ENCODE results near the gene RASSF7.

The RASSF7 gene

DNA sequence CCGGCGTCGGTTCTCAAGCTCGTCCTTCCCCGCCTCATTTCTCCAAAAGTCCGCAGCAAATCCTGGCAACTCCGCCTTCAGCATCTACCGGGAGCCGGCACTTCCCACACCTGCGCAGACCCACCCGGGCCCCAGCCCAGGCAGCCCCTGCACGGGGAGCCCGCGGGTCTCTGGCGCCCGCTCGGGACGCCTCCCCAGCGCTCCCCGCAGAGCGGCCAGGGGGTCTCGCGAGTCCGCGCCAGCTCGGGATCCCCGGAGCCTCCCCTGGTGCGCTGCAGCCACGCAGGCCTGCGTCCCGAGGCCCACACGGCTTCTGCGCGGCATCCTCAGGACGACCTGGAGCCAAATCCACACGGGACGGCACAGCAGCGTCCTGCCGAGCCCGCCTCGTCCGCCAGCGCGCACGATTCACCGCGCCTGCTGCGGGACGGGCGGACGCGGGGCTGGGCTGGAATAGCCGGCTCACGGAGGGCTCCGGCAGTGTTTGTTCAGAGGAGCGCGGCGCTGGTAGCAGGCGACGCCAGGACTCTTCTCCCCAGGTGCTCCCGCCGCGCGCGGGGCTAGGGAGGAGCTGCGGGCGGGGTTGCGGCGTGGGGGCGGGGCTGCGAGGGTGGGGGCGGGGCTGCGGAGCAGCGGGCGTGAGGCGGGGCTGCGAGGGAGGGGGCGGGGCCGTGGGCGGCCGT, 14.7 kb downstream of the RASSF7 start:
- ChIA-PET CTCF (interaction anchor here (0.8 kb wide), 1 partner anchor 37 kb away, joined by 3 read pairs; no protein-coding TSS in a partner anchor), POLR2A (interaction anchor here (0.6 to 2.0 kb wide), 20 partner anchors 10 to 368 kb away, joined by 3 to 28 read pairs (median 4); partner anchors contain the start of genes BET1L, HRAS, IRF7 and LMNTD2)
- Histone ChIP-seq H3K9me3 (ENCODE audit: control insufficient read depth, insufficient read depth, low read depth, low read length) (no peaks in the 10 kb centered on the region), H3K36me3 (ENCODE audit: control insufficient read depth in 2 of 2, insufficient read depth in 1 of 2, low read length in 2 of 2) (peaks cover 0 to 21% of the 10 kb centered on the region in 2 experiments; a peak in 1 of 3 replicates), H3K4me3 (ENCODE audit: low read depth, low read length) (peak overlapping the region; percentile 56), H3K4me1 (ENCODE audit: control insufficient read depth, insufficient read depth, low read length) (peaks cover 5% of the 10 kb centered on the region), H3K27ac (ENCODE audit: extremely low read depth, low read depth, low read length) (peak overlapping the region; percentile 40; the same call in 1 of the 2 replicates)
- TF ChIP-seq HOXD13 (CRISPR knock-in tag; IDR thresholded peaks at IDR 0.05; ENCODE audit: borderline replicate concordance) = no peak
- peak; percentile 66 for TF ChIP-seq ZIC2 (tag by site-specific recombination; IDR thresholded peaks at IDR 0.05)
- no peak for TF ChIP-seq ZNF510 (tag by site-specific recombination; IDR thresholded peaks at IDR 0.05; ENCODE audit: insufficient replicate concordance)
- TF ChIP-seq ZNF560 (tag by site-specific recombination; IDR thresholded peaks at IDR 0.05; ENCODE audit: borderline replicate concordance) = no peak
- TF ChIP-seq, protein P1, sequence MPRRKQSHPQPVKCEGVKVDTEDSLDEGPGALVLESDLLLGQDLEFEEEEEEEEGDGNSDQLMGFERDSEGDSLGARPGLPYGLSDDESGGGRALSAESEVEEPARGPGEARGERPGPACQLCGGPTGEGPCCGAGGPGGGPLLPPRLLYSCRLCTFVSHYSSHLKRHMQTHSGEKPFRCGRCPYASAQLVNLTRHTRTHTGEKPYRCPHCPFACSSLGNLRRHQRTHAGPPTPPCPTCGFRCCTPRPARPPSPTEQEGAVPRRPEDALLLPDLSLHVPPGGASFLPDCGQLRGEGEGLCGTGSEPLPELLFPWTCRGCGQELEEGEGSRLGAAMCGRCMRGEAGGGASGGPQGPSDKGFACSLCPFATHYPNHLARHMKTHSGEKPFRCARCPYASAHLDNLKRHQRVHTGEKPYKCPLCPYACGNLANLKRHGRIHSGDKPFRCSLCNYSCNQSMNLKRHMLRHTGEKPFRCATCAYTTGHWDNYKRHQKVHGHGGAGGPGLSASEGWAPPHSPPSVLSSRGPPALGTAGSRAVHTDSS (tag by site-specific recombination; IDR thresholded peaks at IDR 0.05) = no peak
- no peak for TF ChIP-seq ZNF350 (tag by site-specific recombination; IDR thresholded peaks at IDR 0.05)
- TF ChIP-seq TCF7L2 (IDR thresholded peaks at IDR 0.05; ENCODE audit: borderline replicate concordance, low read depth, low read length) = no peak
- TF ChIP-seq ZSCAN16 (tag by site-specific recombination; IDR thresholded peaks at IDR 0.05) = no peak
- no peak for TF ChIP-seq ZNF521 (tag by site-specific recombination; IDR thresholded peaks at IDR 0.05)
- TF ChIP-seq, protein P2, sequence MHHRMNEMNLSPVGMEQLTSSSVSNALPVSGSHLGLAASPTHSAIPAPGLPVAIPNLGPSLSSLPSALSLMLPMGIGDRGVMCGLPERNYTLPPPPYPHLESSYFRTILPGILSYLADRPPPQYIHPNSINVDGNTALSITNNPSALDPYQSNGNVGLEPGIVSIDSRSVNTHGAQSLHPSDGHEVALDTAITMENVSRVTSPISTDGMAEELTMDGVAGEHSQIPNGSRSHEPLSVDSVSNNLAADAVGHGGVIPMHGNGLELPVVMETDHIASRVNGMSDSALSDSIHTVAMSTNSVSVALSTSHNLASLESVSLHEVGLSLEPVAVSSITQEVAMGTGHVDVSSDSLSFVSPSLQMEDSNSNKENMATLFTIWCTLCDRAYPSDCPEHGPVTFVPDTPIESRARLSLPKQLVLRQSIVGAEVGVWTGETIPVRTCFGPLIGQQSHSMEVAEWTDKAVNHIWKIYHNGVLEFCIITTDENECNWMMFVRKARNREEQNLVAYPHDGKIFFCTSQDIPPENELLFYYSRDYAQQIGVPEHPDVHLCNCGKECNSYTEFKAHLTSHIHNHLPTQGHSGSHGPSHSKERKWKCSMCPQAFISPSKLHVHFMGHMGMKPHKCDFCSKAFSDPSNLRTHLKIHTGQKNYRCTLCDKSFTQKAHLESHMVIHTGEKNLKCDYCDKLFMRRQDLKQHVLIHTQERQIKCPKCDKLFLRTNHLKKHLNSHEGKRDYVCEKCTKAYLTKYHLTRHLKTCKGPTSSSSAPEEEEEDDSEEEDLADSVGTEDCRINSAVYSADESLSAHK (tag by site-specific recombination; IDR thresholded peaks at IDR 0.05) = no peak
- no peak for TF ChIP-seq ZNF311 (tag by site-specific recombination; IDR thresholded peaks at IDR 0.05; ENCODE audit: borderline replicate concordance)
- TF ChIP-seq ZEB2 (tag by site-specific recombination; IDR thresholded peaks at IDR 0.05) = no peak
- TF ChIP-seq KLF10 (tag by site-specific recombination; IDR thresholded peaks at IDR 0.05) = no peak
- TF ChIP-seq, protein P3, sequence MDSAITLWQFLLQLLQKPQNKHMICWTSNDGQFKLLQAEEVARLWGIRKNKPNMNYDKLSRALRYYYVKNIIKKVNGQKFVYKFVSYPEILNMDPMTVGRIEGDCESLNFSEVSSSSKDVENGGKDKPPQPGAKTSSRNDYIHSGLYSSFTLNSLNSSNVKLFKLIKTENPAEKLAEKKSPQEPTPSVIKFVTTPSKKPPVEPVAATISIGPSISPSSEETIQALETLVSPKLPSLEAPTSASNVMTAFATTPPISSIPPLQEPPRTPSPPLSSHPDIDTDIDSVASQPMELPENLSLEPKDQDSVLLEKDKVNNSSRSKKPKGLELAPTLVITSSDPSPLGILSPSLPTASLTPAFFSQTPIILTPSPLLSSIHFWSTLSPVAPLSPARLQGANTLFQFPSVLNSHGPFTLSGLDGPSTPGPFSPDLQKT (IDR thresholded peaks at IDR 0.05; ENCODE audit: borderline replicate concordance, low read depth, low read length) = no peak
- peak; percentile 67; the same call in 1 of the 2 replicates for TF ChIP-seq ZNF600 (tag by site-specific recombination; IDR thresholded peaks at IDR 0.05)
- no peak for TF ChIP-seq ZNF585B (tag by site-specific recombination; IDR thresholded peaks at IDR 0.05)
- TF ChIP-seq ZNF175 (tag by site-specific recombination; IDR thresholded peaks at IDR 0.05) = no peak
- TF ChIP-seq, protein P4, sequence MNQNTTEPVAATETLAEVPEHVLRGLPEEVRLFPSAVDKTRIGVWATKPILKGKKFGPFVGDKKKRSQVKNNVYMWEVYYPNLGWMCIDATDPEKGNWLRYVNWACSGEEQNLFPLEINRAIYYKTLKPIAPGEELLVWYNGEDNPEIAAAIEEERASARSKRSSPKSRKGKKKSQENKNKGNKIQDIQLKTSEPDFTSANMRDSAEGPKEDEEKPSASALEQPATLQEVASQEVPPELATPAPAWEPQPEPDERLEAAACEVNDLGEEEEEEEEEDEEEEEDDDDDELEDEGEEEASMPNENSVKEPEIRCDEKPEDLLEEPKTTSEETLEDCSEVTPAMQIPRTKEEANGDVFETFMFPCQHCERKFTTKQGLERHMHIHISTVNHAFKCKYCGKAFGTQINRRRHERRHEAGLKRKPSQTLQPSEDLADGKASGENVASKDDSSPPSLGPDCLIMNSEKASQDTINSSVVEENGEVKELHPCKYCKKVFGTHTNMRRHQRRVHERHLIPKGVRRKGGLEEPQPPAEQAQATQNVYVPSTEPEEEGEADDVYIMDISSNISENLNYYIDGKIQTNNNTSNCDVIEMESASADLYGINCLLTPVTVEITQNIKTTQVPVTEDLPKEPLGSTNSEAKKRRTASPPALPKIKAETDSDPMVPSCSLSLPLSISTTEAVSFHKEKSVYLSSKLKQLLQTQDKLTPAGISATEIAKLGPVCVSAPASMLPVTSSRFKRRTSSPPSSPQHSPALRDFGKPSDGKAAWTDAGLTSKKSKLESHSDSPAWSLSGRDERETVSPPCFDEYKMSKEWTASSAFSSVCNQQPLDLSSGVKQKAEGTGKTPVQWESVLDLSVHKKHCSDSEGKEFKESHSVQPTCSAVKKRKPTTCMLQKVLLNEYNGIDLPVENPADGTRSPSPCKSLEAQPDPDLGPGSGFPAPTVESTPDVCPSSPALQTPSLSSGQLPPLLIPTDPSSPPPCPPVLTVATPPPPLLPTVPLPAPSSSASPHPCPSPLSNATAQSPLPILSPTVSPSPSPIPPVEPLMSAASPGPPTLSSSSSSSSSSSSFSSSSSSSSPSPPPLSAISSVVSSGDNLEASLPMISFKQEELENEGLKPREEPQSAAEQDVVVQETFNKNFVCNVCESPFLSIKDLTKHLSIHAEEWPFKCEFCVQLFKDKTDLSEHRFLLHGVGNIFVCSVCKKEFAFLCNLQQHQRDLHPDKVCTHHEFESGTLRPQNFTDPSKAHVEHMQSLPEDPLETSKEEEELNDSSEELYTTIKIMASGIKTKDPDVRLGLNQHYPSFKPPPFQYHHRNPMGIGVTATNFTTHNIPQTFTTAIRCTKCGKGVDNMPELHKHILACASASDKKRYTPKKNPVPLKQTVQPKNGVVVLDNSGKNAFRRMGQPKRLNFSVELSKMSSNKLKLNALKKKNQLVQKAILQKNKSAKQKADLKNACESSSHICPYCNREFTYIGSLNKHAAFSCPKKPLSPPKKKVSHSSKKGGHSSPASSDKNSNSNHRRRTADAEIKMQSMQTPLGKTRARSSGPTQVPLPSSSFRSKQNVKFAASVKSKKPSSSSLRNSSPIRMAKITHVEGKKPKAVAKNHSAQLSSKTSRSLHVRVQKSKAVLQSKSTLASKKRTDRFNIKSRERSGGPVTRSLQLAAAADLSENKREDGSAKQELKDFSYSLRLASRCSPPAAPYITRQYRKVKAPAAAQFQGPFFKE (tag by site-specific recombination; IDR thresholded peaks at IDR 0.05; ENCODE audit: borderline replicate concordance) = no peak
- no peak for TF ChIP-seq PRDM1 (tag by site-specific recombination; IDR thresholded peaks at IDR 0.05)
- TF ChIP-seq GLIS2 (tag by site-specific recombination; IDR thresholded peaks at IDR 0.05) = no peak; the same call in 1 of the 2 replicates
- TF ChIP-seq YY1 (tag by site-specific recombination; IDR thresholded peaks at IDR 0.05) = no peak
- TF ChIP-seq ZSCAN30 (tag by site-specific recombination; IDR thresholded peaks at IDR 0.05) = no peak
- no peak; the same call in 1 of the 2 replicates for TF ChIP-seq KLF8 (tag by site-specific recombination; IDR thresholded peaks at IDR 0.05)
- no peak for TF ChIP-seq ZNF530 (tag by site-specific recombination; IDR thresholded peaks at IDR 0.05; ENCODE audit: low read depth)
- no peak for TF ChIP-seq SP7 (tag by site-specific recombination; IDR thresholded peaks at IDR 0.05)
- TF ChIP-seq ZNF10 (tag by site-specific recombination; IDR thresholded peaks at IDR 0.05) = no peak

Data from HEK293 (cell line).